Ishikawa (cell line): ENCODE measurements around the gene NSD2.

Source experiments
- CEBPB ChIP-seq: IDR thresholded peaks from 2 replicates; pipeline ENCODE4 v1.6.1; 2012
- CREB1 ChIP-seq: IDR thresholded peaks from 2 replicates; pipeline ENCODE4 v1.6.1; 2012; ENCODE audit warnings: low read depth
- EGR1 ChIP-seq: IDR thresholded peaks from 2 replicates; pipeline ENCODE4 v1.6.1; 2012
- EP300 ChIP-seq: IDR thresholded peaks from 2 replicates; pipeline ENCODE4 v1.6.1; 2012; ENCODE audit warnings: borderline replicate concordance
- FOXM1 ChIP-seq: IDR thresholded peaks from 2 replicates; pipeline ENCODE4 v1.6.1; 2012; ENCODE audit warnings: low read depth, borderline replicate concordance
- NFIC ChIP-seq: IDR thresholded peaks from 2 replicates; pipeline ENCODE4 v1.6.1; 2012
- RAD21 ChIP-seq: IDR thresholded peaks from 2 replicates; pipeline ENCODE4 v1.6.1; 2012; ENCODE audit warnings: low read depth
- TAF1 ChIP-seq: IDR thresholded peaks from 2 replicates; pipeline ENCODE4 v1.6.1; 2012; ENCODE audit warnings: low read depth, mild to moderate bottlenecking
- TCF12 ChIP-seq: IDR thresholded peaks from 2 replicates; pipeline ENCODE4 v1.6.1; 2012; ENCODE audit warnings: low read depth
- TEAD4 ChIP-seq: IDR thresholded peaks from 2 replicates; pipeline ENCODE4 v1.6.1; 2012
- YY1 ChIP-seq: IDR thresholded peaks from 2 replicates; pipeline ENCODE4 v1.6.1; 2012; ENCODE audit warnings: low read depth
- ZBTB7A ChIP-seq: IDR thresholded peaks from 2 replicates; pipeline ENCODE4 v1.6.1; 2012; ENCODE audit warnings: low read depth
- TF ChIP-seq, protein P1 (sequence below): IDR thresholded peaks from 2 replicates; pipeline ENCODE4 v1.6.1; 2012
- TF ChIP-seq, protein P2 (sequence below): IDR thresholded peaks from 2 replicates; pipeline ENCODE4 v1.6.1; 2012; ENCODE audit warnings: low read depth, mild to moderate bottlenecking
- TF ChIP-seq, protein P3 (sequence below): IDR thresholded peaks from 2 replicates; pipeline ENCODE4 v1.6.1; 2012

The NSD2 gene

DNA sequence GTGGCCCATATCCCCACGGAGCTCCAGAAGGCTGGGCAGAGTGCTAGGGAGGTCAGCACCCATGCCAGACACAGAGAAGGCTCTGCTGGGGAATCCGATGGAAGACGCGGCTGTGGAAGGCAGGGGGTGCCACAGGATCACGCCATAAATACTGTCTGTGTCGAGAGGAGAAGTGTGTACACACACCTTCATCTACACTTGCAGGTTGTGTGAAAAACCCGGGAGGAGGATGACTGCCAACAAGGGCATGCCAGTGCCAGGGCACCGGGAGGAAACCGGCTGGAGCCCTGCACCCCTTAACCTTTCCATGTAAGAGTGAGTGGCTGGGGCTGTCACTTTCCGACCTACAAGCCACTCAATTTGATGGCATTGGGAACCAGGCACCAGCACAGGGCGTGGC, 46.4 kb upstream of the NSD2 start:
- TF ChIP-seq ZBTB7A: no peak

DNA sequence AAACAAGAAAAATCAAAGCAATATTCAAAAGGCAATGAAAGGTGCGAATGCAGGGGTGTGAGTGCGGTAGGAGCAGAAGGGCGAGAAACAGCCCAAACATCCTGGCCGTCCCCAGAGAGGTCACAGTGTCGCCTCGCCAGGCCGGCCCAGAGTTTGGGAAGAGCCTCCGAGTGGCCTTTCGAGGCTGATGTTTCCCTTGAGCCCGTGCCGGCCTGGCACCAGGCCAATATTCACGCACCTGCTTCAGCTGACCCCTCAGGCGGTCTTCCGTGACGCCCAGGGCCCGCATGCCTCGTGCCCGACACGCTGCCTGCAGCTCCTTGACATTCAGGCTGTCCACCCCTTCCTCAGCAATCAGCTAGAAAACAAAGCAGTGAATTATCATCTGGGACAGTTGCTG, 45.9 kb upstream of the NSD2 start:
- peak; percentile 44 for TF ChIP-seq NFIC
- no peak for TF ChIP-seq RAD21

DNA sequence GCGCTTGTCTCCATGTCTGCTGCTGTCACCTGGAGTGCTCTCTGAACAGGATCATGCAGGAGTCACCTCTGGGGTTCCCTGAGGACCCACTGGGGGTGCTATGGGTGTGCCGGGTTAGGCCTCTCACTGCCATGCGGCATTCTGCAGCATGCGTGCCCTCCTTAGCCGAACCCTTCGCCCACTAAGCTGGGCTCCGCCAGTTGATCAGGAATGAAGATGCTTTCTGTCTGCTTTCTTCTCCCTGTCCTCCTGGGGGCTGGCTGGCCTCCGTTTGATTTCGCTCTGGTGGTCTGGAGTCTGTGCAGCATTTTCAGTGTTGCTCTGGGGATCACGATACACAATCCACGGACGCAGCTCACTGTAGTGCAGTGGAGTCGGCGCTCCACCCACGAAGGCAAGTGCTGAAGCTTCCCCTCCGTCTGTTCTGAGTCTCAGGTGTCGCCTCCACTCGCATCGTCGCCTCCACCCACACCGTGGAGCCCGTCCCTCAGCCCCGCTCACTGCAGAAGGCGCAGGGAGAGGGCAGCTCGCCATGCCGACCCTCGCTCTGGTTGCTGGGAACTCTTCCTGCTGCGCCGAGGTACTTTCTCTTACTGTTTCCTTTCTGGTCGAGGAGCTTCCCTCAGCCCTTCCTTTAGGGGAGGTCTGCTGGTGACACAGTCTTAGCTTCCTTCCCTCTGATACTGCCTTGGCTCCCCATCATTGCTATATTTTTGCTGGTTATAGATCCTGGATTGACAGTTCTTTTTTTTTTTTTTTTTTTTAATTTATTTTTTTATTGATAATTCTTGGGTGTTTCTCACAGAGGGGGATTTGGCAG, 44.5 kb upstream of the NSD2 start:
- TF ChIP-seq, protein P1, sequence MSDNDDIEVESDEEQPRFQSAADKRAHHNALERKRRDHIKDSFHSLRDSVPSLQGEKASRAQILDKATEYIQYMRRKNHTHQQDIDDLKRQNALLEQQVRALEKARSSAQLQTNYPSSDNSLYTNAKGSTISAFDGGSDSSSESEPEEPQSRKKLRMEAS: no peak
- no peak for TF ChIP-seq FOXM1
- TF ChIP-seq ZBTB7A: no peak
- TF ChIP-seq RAD21: no peak
- no peak for TF ChIP-seq CEBPB
- TF ChIP-seq, protein P2, sequence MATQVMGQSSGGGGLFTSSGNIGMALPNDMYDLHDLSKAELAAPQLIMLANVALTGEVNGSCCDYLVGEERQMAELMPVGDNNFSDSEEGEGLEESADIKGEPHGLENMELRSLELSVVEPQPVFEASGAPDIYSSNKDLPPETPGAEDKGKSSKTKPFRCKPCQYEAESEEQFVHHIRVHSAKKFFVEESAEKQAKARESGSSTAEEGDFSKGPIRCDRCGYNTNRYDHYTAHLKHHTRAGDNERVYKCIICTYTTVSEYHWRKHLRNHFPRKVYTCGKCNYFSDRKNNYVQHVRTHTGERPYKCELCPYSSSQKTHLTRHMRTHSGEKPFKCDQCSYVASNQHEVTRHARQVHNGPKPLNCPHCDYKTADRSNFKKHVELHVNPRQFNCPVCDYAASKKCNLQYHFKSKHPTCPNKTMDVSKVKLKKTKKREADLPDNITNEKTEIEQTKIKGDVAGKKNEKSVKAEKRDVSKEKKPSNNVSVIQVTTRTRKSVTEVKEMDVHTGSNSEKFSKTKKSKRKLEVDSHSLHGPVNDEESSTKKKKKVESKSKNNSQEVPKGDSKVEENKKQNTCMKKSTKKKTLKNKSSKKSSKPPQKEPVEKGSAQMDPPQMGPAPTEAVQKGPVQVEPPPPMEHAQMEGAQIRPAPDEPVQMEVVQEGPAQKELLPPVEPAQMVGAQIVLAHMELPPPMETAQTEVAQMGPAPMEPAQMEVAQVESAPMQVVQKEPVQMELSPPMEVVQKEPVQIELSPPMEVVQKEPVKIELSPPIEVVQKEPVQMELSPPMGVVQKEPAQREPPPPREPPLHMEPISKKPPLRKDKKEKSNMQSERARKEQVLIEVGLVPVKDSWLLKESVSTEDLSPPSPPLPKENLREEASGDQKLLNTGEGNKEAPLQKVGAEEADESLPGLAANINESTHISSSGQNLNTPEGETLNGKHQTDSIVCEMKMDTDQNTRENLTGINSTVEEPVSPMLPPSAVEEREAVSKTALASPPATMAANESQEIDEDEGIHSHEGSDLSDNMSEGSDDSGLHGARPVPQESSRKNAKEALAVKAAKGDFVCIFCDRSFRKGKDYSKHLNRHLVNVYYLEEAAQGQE: no peak
- TF ChIP-seq CREB1: no peak
- no peak for TF ChIP-seq EP300
- TF ChIP-seq YY1: no peak
- TF ChIP-seq EGR1: no peak
- TF ChIP-seq TEAD4: no peak
- no peak for TF ChIP-seq TCF12
- TF ChIP-seq, protein P3, sequence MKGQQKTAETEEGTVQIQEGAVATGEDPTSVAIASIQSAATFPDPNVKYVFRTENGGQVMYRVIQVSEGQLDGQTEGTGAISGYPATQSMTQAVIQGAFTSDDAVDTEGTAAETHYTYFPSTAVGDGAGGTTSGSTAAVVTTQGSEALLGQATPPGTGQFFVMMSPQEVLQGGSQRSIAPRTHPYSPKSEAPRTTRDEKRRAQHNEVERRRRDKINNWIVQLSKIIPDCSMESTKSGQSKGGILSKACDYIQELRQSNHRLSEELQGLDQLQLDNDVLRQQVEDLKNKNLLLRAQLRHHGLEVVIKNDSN: no peak
- no peak for TF ChIP-seq TAF1
- TF ChIP-seq NFIC: no peak

DNA sequence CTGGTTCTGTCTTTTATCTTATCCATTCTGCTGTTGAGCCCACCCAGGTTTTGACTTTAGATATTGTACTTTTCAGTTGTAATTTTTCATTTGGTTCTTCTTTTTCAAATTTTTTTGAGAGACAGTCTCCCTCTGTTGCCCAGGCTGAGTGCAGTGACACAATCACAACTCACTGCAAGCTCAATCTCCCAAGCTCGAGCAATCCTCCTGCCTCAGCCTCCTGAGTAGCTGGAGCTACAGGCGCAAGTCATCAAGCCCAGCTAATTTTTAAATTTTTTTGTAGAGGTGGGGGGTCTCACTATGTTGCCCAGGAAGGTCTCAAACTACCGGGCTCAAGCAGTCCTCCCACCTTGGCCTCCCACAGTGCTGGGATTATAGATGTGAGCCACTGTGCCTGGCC, 41.0 kb upstream of the NSD2 start:
- TF ChIP-seq CEBPB: no peak
- no peak for TF ChIP-seq CREB1
- no peak for TF ChIP-seq FOXM1
- TF ChIP-seq TEAD4: no peak
- no peak for TF ChIP-seq TAF1

DNA sequence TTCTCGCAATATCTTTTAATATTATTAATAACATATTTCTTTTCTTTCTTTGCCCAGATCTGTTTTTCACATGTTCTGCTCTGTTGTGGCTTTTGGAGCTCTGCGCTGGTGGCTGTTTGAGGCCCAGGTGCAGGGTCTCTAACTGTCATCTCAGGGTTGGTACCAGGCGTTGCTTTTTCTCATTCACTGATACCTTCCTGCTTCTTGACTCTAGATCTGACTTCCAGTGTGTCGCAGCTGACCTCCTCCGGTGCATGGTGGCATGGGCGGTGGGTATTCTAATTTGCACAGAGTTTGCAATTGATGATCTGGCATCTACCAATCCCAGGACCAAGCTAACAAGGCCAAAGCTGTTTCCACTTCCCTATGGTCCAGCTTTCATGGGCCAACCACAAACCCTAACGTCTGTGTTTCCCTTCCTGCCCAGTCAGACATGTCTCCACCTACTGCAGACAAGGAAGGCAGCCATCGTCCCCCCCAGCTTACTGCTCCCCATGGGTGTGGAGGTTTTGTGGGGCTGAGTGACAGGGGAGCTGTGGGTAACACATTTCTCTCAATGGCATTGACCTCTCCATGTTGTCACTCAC, 40.5 kb upstream of the NSD2 start:
- TF ChIP-seq, protein P1: no peak

DNA sequence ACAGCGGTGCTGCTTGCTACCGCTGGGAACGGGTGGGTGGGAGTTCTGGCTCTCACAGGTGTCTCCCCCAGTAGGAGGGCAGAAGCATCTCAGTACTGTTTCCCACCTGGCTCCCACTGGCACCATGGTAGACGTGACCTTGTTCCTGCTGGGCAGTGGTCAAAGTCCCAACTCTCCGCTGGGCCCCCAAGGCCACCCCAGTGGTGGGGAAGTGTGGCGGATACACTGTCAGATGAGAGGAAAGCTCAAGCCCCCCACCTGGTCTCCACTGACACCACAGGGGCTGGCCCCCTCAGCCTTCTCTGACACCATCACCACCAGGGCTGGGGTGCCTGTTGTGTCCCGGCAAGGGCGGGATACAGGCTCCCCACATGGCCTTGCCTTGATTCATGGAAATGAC, 39.9 kb upstream of the NSD2 start:
- TF ChIP-seq FOXM1 (no peak), EP300 (no peak), YY1 (no peak), CEBPB (no peak), TAF1 (no peak), EGR1 (no peak), TCF12 (no peak), NFIC (no peak), CREB1 (no peak), RAD21 (no peak), TEAD4 (no peak), ZBTB7A (no peak)
- TF ChIP-seq, protein P1: no peak
- TF ChIP-seq, protein P3: no peak
- TF ChIP-seq, protein P2: no peak

DNA sequence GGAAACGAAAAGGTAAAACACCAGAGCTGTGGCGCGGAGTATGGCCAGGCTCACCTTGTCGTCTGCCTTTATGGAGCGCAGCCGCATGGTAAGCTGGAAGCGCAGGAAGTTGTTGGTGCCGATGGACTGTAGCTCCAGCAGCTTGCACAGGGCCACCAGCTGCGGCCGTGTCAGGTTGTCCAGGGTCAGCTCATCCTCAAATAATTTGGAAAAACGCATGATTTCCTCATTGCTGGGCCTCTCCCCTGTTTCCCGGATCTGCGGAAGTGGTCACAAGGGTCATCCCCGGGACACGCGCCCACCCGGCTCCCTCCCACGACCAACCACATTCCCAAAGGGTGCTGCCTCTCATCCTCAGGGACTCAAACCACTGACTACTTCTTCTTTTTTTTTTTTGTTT, 38.5 kb upstream of the NSD2 start:
- TF ChIP-seq YY1: no peak
- no peak for TF ChIP-seq TCF12
- TF ChIP-seq, protein P3: no peak
- no peak for TF ChIP-seq NFIC
